HEK293T (cell line): ENCODE measurements around the gene PARK7.

Experiments
- ARNT ChIP-seq: fragments of 450-650 bp; IDR thresholded peaks from 2 replicates; pipeline ENCODE4 v1.6.1; 2017; ENCODE audit warnings: mild to moderate bottlenecking
- ELF4 ChIP-seq: fragments of 450-650 bp; IDR thresholded peaks from 2 replicates; pipeline ENCODE4 v1.6.1; 2017; ENCODE audit warnings: antibody characterized with exemption
- FOXK2 ChIP-seq: fragments of 450-650 bp; IDR thresholded peaks from 2 replicates; pipeline ENCODE4 v1.6.1; 2016; ENCODE audit warnings: mild to moderate bottlenecking
- FOXM1 ChIP-seq: fragments of 450-650 bp; IDR thresholded peaks from 2 replicates; pipeline ENCODE4 v1.6.1; 2017; ENCODE audit warnings: mild to moderate bottlenecking, borderline replicate concordance
- NFRKB ChIP-seq: fragments of 450-650 bp; IDR thresholded peaks from 2 replicates; pipeline ENCODE4 v1.6.1; 2016; ENCODE audit warnings: mild to moderate bottlenecking, moderate library complexity
- SP1 ChIP-seq: fragments of 450-650 bp; IDR thresholded peaks from 2 replicates; pipeline ENCODE4 v1.6.1; 2017
- SUZ12 ChIP-seq: fragments of 450-650 bp; IDR thresholded peaks from 2 replicates; pipeline ENCODE4 v1.6.1; 2016; ENCODE audit warnings: mild to moderate bottlenecking
- TF ChIP-seq, protein P1 (sequence below): fragments of 450-650 bp; IDR thresholded peaks from 2 replicates; pipeline ENCODE4 v1.6.1; 2016

DNA sequence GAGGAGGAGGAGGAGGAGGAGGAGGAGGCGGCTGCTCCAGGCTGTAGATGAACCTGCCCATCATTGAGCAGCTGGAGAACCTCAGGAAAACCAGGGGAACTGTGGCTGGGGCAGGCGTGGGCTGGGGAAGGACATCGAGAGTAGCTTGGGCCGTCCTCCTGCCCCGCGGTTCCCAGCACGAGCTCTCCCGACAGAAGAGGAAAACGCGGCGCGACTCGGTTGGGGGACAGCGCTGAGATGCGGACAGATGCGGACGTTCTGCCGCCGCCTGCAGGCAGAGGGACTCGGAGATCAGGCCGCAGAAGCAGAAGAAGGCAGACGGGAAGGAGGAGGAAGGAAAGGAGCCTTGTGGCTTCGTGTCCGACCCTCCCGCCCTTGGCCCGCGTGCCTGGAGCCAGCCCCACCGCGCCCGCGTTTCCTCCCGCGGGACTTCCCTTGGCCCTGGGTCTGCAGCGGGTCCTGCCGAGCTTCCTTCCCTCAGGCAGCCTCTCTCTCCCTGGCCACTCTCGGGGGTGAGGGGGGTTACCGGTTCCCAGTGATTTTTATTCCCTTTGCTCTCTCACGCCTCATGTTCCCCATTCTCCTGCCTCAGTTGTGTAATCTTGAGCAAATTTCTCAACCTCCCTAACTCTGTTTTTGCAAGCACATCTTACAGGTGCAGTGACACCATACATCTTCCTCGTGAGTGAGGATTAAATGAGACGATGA lies 19.1 kb upstream of the PARK7 start:
- TF ChIP-seq SP1 = no peak
- no peak for TF ChIP-seq NFRKB
- no peak for TF ChIP-seq FOXM1
- no peak for TF ChIP-seq FOXK2
- TF ChIP-seq SUZ12 = no peak
- TF ChIP-seq ELF4 = no peak
- no peak for TF ChIP-seq ARNT
- TF ChIP-seq, protein P1, sequence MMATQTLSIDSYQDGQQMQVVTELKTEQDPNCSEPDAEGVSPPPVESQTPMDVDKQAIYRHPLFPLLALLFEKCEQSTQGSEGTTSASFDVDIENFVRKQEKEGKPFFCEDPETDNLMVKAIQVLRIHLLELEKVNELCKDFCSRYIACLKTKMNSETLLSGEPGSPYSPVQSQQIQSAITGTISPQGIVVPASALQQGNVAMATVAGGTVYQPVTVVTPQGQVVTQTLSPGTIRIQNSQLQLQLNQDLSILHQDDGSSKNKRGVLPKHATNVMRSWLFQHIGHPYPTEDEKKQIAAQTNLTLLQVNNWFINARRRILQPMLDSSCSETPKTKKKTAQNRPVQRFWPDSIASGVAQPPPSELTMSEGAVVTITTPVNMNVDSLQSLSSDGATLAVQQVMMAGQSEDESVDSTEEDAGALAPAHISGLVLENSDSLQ = no peak
